ENCODE results near the gene ABCB9. TPM values are rescaled to one million over a fixed set of nuclear protein-coding genes. Genes with fewer than 3 reads are reported as not detected.

Gene ABCB9
- total RNA-seq, 6 donors from 2014 or later: 2.1 to 9.9 (median 4.3) TPM

- no peak for DNase-seq
- 82 to 86% methylated on average over 11 of the region's 11 CpGs for WGBS, 2 donors
- no peak for ATAC-seq (ENCODE audit: low FRiP score in 2 of 2)
Observed at GRCh38 chr12:122927756-122928403, 38.4 kb downstream of the ABCB9 start.

GRCh38 chr12:122921917-122922316 lies 44.3 kb downstream of the ABCB9 start:
- peaks cover 11 to 16% (median 15%) of the 10 kb centered on the region in 4 donors for H3K4me1 ChIP-seq
- no peak overlapping the region for H3K27ac ChIP-seq
- ATAC-seq (ENCODE audit: low FRiP score in 2 of 2) (no peak), DNase-seq (no peak)
- no peaks in the 10 kb centered on the region for H3K36me3 ChIP-seq
- TF ChIP-seq CTCF (IDR thresholded peaks at IDR 0.05): no peak
- TF ChIP-seq POLR2AphosphoS5 (IDR thresholded peaks at IDR 0.05): no peak
- TF ChIP-seq EP300 (IDR thresholded peaks at IDR 0.05): no peak
- TF ChIP-seq POLR2A (IDR thresholded peaks at IDR 0.05): no peak
- 53 to 81% methylated on average over 8 of the region's 8 CpGs for WGBS, 2 donors
- no peak overlapping the region for H3K4me3 ChIP-seq
- H3K9me3 ChIP-seq: no peaks in the 10 kb centered on the region
- H3K27me3 ChIP-seq: no peaks in the 10 kb centered on the region

More at GRCh38 chr12:122927756-122928403, 38.4 kb downstream of the ABCB9 start:
- Histone ChIP-seq H3K4me1 (no peaks in the 10 kb centered on the region), H3K36me3 (no peaks in the 10 kb centered on the region), H3K27me3 (no peaks in the 10 kb centered on the region), H3K9me3 (no peaks in the 10 kb centered on the region), H3K4me3 (no peak overlapping the region), H3K27ac (no peak overlapping the region)
- no peak for TF ChIP-seq POLR2A (IDR thresholded peaks at IDR 0.05)
- TF ChIP-seq POLR2AphosphoS5 (IDR thresholded peaks at IDR 0.05): no peak
- TF ChIP-seq CTCF (IDR thresholded peaks at IDR 0.05): no peak
- no peak for TF ChIP-seq EP300 (IDR thresholded peaks at IDR 0.05)

GRCh38 chr12:122920687-122921086 lies 45.6 kb downstream of the ABCB9 start:
- H3K4me1 ChIP-seq: peaks cover 11 to 16% (median 15%) of the 10 kb centered on the region in 4 donors
- 91% methylated on average over 5 of the region's 5 CpGs for WGBS, 2 donors
- H3K27ac ChIP-seq: no peak overlapping the region
- no peak overlapping the region for H3K4me3 ChIP-seq
- no peaks in the 10 kb centered on the region for H3K9me3 ChIP-seq
- DNase-seq (no peak), ATAC-seq (ENCODE audit: low FRiP score in 2 of 2) (no peak)
- H3K36me3 ChIP-seq: no peaks in the 10 kb centered on the region
- TF ChIP-seq POLR2A (IDR thresholded peaks at IDR 0.05): no peak
- TF ChIP-seq POLR2AphosphoS5 (IDR thresholded peaks at IDR 0.05): no peak
- TF ChIP-seq CTCF (IDR thresholded peaks at IDR 0.05): no peak
- TF ChIP-seq EP300 (IDR thresholded peaks at IDR 0.05): no peak
- no peaks in the 10 kb centered on the region for H3K27me3 ChIP-seq

GRCh38 chr12:122918827-122919226 lies 47.4 kb downstream of the ABCB9 start:
- TF ChIP-seq CTCF (IDR thresholded peaks at IDR 0.05): no peak
- no peak for TF ChIP-seq POLR2AphosphoS5 (IDR thresholded peaks at IDR 0.05)
- TF ChIP-seq EP300 (IDR thresholded peaks at IDR 0.05): no peak
- no peak for TF ChIP-seq POLR2A (IDR thresholded peaks at IDR 0.05)
- H3K4me1 ChIP-seq: peaks cover 11 to 16% (median 15%) of the 10 kb centered on the region in 4 donors
- WGBS, 2 donors: 67 to 69% methylated on average over 2 of the region's 2 CpGs
- no peak overlapping the region for H3K27ac ChIP-seq
- no peaks in the 10 kb centered on the region for H3K9me3 ChIP-seq
- ATAC-seq (ENCODE audit: low FRiP score in 2 of 2) (no peak), DNase-seq (no peak)
- H3K4me3 ChIP-seq: no peak overlapping the region
- H3K36me3 ChIP-seq: no peaks in the 10 kb centered on the region
- H3K27me3 ChIP-seq: no peaks in the 10 kb centered on the region

Data from upper lobe of left lung (tissue), 6 donors.